Stimulated activated CD4-positive, alpha-beta T cell treated with anti-CD3 and anti-CD28 coated beads, Interleukin-4, amount 100 ng/mL, for 4 hours (primary cell): ENCODE measurements around the gene KLHL28.

Source experiments
- DNase-seq, 2 experiments: peaks; one replicate each; pipeline ENCODE4 v3.0.0-alpha.2; 2020

KLHL28 gene, protein sequence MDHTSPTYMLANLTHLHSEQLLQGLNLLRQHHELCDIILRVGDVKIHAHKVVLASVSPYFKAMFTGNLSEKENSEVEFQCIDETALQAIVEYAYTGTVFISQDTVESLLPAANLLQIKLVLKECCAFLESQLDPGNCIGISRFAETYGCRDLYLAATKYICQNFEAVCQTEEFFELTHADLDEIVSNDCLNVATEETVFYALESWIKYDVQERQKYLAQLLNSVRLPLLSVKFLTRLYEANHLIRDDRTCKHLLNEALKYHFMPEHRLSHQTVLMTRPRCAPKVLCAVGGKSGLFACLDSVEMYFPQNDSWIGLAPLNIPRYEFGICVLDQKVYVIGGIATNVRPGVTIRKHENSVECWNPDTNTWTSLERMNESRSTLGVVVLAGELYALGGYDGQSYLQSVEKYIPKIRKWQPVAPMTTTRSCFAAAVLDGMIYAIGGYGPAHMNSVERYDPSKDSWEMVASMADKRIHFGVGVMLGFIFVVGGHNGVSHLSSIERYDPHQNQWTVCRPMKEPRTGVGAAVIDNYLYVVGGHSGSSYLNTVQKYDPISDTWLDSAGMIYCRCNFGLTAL

DNA sequence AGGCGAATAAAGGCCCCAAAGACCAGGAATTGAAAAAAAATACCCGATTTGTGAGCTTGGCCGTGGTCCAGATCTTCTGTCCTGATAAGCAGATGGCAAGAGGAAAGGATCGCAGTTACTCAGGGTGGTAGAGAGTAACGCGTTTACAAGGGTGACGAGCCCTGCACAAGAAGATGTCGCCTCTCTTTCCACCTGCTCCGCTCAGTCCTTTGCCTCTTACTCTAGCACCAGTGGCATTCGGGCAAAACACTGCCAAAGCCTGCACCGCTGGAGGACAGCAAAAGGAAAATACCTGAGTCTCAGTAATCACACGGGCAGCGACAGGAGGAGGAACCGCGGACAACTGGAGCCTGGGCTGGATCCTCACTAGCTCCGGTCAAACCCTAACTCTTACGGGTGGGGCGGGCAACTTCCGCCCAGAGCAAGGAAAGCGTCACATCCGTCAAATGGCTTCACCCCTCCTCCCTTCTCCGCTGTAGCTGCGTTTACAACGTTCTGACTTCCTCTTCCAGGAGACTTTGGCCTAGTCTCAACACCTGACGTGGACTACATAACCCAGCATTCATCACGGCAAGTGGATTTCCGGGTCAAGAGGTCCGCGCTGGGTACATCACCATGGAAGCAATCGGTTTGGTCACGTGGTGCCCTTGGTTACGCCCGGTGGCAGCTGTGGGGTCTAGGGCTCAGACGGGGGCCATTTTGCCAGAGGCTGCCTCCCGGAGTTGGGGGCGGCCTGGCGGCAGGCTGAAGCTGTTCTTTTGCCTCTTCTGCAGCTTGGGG lies at the start of gene KLHL28, which contains the start of gene TOGARAM1:
TSS of gene KLHL28 (minus strand) at position 394 of the 780 bp plus-strand sequence. CDS start 16,019 bp downstream, outside the sequence.
TSS of gene TOGARAM1 (plus strand) at position 637 of the 780 bp plus-strand sequence. CDS start 232 bp downstream, outside the sequence.
- DNase-seq: peak; percentile 81 to 98

DNA sequence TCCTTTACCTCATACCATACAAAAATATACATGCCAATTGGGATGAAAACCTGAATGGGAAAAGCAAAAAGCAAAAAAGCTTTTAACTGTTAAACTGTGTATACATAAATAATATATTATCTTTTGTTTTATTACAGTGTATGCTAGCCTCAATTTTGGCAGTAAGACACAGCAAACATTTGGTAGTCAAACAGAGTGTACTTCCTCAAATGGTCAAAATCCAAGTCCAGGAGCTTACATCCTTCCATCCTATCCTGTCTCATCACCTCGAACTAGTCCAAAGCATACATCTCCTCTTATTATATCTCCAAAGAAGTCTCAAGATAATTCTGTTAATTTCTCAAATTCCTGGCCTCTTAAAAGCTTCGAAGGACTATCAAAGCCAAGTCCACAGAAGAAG lies 42.2 kb upstream of the KLHL28 start:
- no peak for DNase-seq

DNA sequence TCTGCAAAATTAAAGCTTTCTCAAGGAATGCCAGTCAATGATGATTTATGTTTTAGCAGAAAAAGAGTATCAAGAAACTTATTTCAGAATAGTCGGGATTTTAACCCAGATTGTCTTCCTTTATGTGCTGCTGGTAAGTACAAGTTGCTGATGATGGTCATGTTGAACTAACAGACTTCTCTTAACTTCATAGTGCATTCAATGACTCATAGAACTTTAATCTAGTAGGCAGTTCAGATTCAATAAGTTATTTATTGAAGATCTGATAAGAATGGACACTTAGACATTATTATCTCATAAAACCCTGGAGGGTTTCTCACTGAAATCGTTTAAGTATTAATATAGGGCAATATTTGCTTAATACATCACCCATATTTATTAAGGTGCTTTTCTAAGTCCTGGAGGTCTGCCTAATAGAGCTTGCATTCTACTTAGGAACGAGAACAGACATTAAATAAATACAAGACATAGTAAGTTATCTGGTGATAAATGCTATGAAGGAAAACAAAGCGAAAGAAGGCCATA lies 34.1 kb upstream of the KLHL28 start:
- no peak for DNase-seq

DNA sequence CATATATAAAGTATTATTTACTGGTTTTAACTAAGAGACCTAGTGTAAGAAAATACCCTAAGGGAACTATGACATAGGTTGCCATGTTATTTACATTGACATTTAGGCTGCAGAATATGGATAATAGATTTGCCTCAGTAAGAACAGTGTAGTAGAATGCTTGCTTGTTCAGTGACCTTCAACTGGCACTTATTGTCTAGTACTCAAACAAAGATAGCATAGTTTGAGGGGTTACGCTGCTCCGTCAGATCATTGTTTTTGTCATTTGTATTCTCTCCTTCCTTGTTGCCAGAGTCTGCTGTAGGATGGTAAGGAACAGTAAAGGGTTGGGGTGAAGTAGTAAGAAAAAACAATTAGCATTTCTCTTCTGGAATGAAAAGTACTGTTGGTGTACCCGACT lies 33.4 kb upstream of the KLHL28 start:
- DNase-seq: no peak

DNA sequence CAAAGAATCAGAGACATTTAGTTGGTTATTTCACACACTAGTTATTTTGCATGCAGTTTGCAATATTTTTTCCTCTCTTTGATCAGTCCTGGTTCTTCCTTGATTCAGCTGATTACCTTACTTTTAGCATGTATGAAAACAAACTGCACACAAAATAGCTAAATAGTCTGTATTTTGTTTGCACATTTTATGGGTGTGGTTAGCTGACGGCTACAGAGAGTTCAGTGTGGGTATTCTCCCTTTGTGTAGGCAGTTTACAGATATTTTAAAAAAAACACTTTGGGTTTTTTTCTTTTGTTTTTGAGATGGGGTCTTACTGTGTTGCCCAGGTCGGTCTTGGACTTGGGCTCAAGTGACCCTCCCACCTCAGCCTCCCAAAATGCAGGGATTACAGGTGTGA lies 28.8 kb upstream of the KLHL28 start:
- DNase-seq: no peak

DNA sequence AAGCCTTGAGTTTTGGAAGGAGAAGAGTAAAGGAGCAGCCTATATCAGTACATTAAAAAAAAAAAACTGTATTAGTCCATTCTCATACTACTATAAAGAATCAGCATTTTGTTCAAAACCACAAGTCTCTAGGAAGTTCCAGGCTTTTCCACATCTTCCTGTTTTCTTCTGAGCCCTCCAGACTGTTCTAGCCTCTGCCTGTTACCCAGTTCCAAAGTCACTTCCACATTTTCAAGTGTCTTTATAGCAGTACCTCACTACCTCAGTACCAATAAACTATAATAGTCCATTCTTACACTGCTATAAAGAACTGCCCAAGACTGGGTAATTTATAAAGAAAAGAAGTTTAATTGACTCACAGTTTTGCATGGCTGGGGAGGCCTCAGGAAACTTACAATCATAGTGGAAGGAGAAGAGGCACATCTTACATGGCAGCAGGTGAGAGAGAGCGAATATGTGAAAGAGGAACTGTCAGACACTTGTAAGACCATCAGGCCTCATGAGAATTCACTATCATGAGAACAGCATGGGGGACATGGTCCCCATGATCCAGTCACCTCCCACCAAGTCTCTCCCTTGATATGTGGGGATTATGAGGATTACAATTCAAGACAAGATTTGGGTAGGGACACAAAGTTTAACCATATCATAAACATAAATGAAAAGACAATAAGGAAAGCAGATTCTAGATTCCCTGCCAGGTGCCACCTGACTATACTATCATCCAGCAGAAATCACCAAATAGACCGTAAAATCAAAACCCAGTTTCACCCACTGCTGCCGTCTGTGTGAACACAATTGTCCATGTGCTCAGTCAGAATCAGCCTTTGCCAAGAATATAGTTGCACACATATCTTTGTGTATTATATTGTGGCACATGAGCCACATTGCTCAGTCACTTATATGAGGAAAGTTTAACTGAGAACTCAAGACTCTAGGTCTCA lies 28.0 kb upstream of the KLHL28 start:
- DNase-seq: no peak

DNA sequence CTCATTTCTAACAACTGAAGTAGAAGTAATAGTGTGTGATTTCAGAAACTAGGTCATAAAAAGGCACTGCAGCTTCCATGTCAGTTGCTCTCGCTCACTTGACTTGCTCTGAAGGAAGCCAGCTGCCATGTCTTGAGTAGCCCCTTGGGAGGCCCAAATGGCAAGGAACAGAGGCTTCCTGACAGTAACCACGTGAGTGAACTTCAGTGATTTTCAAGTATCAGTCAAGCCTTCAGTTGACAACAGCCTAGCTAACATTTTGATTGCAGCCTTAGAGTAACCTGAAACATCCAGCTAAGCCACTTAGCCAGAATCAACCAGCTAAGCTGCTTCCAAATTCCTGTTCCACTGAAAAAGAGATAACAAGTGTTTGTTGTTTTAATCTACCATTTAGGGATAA lies 26.9 kb upstream of the KLHL28 start:
- no peak for DNase-seq

DNA sequence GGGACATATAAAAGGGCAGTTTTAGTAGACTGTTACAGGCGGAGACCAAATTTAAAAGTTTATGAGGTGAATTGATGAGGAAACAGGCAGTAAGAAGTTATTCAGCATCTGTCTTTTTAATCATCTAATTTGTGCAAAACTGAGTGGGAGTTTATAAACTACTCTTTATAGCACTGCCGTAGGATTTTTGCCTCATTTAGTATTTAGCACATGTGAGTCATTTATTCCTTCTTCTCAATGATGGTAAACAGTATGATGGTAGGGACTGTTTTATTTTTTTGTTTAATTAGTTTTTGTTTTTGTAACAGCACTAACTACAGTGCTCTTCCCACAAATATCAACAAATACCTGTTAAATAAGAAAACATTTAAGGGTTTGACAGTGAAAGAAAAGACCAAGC lies 20.8 kb upstream of the KLHL28 start:
- DNase-seq: no peak

DNA sequence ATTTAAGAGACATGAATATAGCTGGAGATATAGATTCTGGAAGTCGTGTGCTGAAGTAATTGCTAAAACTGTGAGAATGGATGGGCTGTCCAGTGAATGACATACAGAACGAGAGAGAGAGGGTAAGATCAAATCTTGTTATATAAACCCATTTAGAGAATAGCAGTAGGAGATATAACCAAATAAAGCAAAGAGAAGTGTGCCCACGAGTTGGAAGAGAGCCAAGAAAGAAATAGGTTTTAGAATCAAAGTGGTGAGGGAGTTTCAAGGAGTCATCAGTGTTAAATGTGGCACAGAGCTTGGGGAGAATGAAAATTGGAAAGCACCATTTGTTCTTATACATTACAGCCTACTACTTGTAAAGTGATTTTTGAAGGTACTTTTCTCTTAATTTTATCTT lies 19.5 kb upstream of the KLHL28 start:
- no peak for DNase-seq

DNA sequence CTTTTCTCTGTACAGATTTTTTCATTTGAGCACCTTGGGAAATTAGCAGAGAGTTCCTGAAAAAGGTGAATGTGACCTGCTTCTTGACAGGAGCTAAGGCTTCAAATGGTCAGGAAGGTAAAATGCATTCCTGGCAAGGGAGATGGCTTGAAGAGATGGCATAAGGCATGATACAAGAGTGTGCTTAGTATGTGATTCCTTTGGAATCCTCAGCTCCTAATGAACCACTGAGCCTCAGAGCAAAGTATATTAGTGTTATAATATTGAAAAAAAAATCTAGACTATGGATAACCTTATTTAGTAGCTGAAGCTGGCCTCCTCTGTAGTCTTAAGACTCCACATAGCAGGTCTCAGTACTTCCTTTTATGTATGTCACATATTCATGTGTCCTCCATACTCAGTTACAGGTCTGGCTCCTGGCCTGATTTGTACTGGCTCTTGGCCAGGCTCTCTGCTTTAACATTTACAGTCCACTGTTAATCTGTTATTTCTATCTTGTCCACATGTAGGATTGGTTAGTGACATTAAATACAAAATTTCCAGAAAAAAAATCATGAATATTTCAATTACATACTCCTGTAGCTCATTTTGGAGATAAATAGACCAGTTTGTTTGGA lies 18.1 kb upstream of the KLHL28 start:
- DNase-seq: no peak

DNA sequence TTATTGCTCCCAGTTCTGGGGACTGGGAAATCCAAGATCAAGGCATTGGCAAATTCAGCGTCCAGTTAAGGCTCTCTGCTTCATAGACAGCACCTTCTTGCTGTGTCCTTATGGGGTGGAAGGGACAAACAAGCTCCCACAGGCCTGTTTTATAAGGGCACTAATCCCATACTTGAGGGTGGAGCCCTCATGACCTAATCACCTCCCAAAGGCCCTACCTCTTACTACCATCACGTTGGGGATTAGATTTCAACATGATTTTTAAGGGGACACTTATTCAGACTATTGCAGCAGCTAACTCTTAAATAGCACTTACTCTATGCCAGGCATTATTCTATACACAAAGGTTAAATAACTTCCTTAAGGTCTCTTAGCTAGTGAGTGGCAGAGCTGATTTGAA lies 17.5 kb upstream of the KLHL28 start:
- DNase-seq: no peak

DNA sequence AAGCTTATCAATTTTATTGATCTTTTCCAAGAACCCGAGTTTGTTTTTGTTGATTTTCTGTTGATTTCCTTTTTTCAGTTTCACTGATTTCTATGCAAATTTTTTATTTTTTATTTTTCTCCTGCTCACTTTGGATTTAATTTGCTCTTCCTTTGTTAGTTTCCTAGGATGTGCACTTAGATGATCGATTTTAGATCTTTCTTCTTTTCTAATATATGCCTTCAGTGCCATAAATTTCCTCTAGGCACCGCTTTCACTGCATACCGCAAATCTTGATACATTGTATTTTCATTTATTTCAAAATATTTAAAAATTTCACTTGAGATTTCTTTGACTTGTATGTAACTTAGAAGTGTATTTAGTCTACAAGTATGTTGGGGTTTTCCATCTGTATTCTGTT lies 9.7 kb upstream of the KLHL28 start:
- no peak for DNase-seq

DNA sequence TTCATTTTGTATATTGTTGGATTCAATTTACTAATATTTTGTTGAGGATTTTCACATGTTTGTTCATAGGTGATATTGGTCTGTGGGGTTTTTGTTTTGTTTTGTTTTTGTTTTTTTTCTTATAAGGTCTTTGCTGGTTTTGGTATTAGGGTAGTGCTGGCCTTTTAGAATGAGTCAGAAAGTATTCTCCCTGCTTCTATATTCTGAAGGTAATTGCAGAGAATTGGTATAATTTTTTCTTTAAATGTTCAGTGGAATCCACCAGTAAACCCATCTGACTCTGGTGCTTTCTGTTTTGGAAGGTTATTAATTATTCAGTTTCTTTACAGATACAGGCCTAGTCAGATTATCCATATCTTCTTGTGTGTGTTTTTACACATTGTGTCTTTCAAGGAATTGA lies 9.2 kb upstream of the KLHL28 start:
- no peak for DNase-seq

DNA sequence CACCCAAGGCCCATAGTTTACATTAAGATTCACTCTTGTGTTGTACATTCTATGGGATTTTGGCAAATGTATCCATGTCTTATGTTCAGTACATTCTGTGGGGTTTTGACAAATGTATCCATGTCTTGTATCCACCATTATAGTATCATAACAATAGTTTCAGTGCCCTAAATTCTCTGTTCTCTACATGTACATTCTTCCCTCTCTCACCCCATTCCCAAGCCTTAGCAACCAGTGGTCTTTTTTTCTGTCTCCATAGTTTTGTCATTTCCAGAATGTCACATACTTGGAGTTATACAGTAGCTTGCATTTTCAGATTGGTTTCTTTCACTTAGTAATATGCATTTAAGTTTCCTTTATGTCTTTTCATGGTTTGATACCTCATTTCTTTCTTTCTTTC lies 7.0 kb upstream of the KLHL28 start:
- no peak for DNase-seq

DNA sequence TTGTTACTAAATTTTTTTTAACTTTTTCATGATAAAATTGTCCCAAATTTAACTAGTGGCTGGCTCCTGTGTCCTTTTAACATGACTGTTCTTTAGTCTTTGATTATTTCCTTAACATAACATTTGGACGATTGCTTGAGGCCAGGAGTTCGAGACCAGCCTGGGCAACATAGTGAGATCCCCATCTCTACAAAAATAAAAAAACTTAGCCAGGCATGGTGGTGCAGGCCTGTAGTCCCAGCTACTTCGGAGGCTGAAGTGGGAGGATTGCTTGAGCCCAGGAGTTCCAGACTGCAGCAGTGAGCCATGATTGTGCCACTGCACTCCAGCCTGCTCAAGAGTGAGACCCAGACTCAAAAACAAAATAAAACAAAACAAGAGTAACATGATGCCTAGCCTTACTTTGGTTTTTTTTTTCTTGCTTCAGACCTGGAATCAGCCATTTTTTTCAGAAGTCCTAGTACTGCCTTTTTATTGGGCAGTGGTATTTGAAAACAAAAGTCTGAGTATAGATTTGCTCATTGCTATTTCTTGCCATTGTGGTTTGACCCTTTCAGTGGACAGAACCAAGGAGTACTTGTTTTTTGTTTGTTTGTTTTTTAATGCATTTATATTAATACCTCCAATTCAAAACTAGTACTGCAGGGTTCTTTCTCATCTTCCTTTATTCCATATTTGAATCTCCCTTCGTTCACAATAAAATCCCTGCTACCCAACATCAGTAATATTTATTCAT lies 5.0 kb upstream of the KLHL28 start:
- DNase-seq: no peak

DNA sequence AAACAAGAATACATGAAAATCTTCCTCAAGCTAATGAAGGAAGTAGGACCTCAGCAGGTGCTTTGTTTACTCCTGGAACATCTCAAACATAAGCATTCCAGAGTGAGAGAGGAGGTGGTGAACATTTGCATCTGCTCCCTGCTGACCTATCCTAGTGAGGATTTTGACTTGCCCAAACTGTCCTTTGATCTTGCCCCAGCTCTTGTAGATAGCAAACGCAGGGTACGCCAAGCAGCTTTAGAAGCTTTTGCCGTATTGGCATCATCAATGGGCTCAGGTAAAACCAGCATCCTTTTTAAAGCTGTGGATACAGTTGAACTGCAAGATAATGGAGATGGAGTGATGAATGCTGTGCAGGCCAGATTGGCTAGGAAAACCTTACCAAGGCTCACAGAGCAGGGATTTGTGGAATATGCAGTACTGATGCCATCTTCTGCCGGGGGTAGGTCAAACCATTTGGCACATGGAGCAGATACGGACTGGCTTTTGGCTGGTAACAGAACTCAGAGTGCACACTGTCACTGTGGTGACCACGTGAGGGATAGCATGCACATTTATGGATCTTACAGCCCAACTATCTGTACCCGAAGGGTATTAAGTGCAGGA lies 2.1 kb upstream of the KLHL28 start:
- no peak for DNase-seq

DNA sequence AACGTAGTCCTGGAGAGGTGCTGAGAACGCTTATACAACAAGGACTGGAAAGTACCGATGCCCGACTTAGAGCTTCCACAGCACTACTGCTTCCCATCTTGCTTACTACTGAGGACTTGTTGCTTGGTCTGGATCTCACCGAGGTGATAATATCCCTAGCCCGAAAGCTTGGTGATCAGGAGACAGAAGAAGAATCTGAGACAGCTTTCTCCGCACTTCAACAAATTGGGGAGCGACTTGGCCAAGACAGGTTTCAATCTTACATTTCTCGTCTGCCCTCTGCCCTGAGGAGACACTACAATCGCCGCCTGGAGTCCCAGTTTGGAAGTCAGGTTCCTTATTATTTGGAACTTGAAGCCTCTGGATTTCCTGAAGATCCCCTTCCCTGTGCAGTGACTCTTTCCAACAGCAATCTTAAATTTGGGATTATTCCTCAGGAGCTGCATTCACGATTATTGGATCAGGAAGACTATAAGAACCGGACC lies 1.3 kb upstream of the KLHL28 start:
- DNase-seq: no peak

DNA sequence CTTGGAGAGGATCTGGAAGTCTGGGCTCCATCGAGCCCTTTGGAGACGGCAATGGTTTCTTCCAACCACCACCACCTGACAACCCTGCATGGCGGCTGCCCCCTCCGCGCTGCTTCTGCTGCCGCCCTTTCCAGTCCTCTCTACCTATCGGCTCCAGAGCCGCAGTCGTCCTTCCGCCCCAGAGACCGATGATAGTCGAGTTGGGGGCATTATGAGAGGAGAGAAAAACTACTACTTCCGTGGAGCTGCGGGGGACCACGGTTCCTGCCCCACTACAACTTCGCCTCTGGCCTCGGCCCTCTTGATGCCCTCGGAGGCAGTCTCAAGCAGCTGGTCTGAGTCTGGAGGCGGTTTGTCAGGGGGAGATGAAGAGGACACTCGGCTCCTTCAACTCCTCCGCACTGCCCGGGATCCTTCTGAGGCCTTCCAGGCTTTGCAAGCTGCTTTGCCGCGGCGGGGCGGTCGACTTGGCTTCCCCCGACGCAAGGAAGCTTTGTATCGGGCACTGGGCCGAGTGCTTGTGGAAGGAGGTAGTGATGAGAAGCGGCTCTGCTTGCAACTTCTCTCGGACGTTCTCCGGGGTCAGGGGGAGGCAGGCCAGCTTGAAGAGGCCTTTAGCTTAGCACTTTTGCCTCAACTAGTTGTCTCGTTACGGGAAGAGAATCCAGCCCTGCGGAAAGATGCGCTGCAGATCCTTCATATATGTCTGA lies 742 bp upstream of the KLHL28 start:
- DNase-seq: peak in 1 of 2 experiments; percentile 19

DNA sequence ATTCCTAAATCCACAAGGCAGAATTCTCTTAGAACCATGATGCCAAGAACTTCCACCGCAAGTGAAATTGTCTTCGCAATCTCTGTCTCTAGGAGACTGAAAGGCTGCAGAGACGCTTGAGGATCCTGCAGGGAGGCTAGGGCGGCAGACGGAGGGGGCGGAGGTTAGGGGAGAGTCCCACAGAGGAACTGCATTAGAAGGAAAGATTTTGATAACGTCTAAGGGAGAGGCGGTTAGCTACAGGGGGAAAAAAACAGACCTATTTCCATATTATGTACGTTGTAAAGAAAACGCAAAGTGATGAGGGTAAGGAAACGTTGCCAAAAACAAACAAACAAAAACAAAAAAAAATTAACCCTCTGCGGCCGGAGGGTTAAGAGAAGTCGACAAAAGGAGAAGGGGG lies 595 bp downstream of the KLHL28 start:
- peak; percentile 48 to 59 for DNase-seq

DNA sequence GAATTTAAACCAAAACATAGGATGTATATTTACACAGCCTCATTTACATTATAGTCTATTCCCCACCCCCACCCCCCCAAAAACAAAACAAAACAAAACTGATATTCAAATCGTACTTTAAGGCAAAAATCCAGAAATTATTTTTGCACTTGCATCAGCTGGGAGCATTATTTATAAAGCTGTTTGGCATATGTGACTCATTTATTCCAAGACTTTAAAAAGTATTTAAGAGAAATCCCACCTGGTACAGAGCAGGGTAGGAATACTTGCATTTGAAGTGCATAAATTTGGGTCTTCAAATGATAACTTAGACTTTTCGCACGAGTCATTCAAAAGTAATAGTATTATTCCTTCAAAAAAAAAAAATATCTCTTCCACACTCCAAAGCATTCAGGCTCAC lies 1.1 kb downstream of the KLHL28 start:
- no peak for DNase-seq
